HG03064 (cell line): ENCODE measurements around the gene KLRC4.
"Not testable (repeated sequence)": the region's sequence is repeated elsewhere in the genome, so short reads cannot be mapped to it uniquely, and the experiment has no call there.

Experiments
- ATAC-seq: cut with Tn5 transposase; IDR thresholded peaks from one replicate; pipeline ENCODE4 v1.9.1; 2021; ENCODE audit warnings: low read depth; ENCODE audit not compliant: unreplicated experiment

KLRC4 gene

GRCh38 chr12:10369557-10370415 is 39.8 kb downstream of the KLRC4 start:
- ATAC-seq = no peak

DNA sequence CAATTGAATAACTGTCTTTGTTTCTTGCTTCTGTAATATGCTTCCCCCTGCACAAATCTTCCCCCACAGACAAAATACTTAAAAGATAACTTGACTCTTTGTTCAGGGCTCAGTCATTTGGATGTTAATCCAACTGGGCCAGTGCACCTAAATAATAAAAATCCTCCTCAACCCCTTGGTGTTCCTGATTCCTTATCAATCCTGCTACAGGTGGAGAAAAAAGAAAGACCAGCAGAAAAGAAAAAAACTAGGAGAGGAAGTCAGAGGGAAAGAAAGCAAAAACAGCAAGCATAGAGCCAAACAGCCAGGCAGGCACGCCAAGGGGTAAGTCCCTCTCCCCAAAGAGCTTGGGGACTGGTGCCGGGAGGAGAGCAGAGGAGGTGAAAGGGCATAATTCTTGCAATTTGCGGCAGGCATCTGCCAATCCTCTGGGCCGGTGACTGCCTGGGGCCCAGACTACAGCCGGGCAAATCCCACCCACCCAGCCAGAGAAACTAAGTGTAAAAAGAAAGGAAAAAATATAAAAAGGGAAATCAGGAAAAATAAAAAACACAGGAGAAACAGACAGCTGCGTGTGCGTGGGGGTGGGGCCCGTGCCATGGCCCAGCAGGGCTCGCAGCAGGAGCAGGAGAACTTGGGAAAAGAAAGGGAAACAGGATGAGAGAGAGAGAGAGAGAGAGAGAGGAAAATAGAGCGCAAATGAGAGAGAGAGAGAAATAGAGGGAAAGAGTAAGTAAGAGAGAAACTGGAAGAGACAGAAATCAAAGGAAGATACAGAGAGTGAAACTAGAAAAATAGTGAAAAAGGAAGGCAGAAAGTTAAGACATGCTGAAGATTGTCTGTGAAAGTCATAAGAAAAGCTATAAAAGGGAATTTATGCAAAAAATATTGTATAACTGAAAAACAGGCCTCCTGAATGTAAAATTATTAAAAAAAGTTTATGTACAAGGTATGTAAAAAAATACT is 41.1 kb downstream of the KLRC4 start:
- no peak for ATAC-seq

GRCh38 chr12:10367714-10368113 is 41.8 kb downstream of the KLRC4 start:
- not testable (repeated sequence) for ATAC-seq

- no peak for ATAC-seq
Measured at GRCh38 chr12:10366875-10367274, 42.7 kb downstream of the KLRC4 start.

GRCh38 chr12:10365696-10366405 is 43.7 kb downstream of the KLRC4 start:
- ATAC-seq = no peak

GRCh38 chr12:10364815-10365622 is 44.5 kb downstream of the KLRC4 start:
- peak; percentile 49 for ATAC-seq

- peak; percentile 83 for ATAC-seq
Measured at GRCh38 chr12:10363914-10364814, 45.4 kb downstream of the KLRC4 start.

- no peak for ATAC-seq
Measured at GRCh38 chr12:10363658-10363913, 46.0 kb downstream of the KLRC4 start.

DNA sequence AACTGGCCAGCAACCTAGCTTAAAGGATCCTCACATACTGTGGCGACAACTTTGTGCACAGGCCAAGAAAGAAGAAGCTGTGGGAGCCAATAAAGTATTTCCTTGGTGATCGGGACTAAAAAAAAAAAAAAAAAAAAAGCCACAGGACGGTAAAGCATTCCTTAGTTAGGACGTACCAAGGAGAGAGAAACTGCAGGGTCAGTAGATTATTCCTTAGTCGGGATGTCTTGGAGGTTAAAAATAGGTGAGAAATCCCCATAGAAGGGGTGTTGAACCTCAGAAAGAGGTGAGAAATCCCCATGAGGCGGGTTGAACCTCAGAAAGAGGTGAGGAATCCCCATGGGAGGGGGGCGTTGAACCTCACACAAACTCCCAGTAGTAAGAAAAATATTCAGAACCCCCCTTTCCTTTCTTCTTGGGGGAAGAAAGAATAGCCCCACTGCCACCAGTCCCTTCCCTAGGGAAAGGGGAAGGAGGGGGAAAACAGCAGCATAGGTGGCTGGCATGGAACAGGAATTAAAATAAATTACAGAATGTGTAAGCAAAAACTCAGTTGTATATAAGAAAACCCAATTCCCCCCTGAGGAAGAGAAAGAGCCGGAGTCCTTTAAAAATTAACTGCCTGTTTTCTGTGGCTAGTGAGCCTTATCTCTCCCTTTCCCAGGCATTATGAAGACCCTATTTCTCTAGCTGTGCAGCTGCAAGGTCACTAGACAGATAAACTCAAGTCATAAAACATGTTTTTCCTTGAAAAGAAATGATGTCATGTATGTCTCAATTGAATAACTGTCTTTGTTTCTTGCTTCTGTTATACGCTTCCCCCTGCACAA is 46.5 kb downstream of the KLRC4 start:
- no peak for ATAC-seq

- no peak for ATAC-seq
Measured at GRCh38 chr12:10362325-10362724, 47.2 kb downstream of the KLRC4 start.

GRCh38 chr12:10361622-10362021 is 47.9 kb downstream of the KLRC4 start:
- ATAC-seq = no peak

DNA sequence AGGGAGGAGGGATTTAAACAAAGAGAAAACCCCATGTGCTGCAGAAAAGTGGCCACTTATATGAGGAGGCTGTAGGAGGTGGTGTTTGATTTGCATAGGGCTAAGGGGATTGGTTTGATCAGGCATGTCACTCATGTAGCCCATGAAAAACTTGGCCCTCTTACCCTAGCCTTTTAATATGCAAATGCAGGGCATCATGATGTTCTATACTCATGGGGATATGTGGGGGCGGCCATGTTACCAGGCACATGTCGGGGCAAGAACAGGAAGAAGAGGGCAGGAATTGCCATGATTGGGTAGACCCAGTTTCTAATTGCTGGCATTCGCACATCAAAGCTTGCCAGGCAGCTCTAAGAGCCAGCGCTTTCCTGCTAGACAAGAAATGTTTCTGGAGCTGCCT is 48.5 kb downstream of the KLRC4 start:
- no peak for ATAC-seq

GRCh38 chr12:10358969-10359368 is 50.6 kb downstream of the KLRC4 start:
- no peak for ATAC-seq

DNA sequence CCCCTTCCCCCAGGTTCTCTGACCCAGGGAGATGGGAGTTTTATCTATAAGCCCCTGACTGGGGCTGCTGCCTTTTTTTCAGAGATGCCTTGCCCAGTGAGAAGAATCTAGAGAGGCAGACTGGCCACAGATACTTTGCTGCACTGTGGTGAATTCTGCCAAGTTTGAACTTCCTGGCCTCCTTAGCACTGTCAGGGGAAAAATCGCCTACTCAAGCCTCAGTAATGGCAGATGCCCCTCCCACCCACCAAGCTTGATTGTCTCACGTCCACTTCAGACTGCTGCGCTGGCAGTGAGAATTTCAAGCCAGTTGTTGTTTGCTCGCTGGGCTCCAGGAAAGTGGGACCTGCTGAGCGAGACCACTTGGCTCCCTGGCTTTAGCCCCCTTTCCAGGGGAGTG is 51.4 kb downstream of the KLRC4 start:
- ATAC-seq = no peak
